Neural crest cell (in vitro differentiated cells): Measurements from ENCODE around the gene FANK1. TPM values are rescaled to one million over a fixed set of nuclear protein-coding genes. Genes with fewer than 3 reads are reported as not detected.

Experiments used
- DNase-seq: peaks from one replicate; pipeline ENCODE4 v3.0.0; 2021; ENCODE audit warnings: low read depth, mixed read lengths, low spot score
- H3K27ac Mint-ChIP-seq: one replicate; pipeline ENCODE4 v1.8.0; 2021; ENCODE audit warnings: mild to moderate bottlenecking, mixed read lengths; ENCODE audit not compliant: unreplicated experiment
- H3K27me3 Mint-ChIP-seq: 2 replicates; pipeline ENCODE4 v1.8.0; 2021; ENCODE audit warnings: low read depth, mild to moderate bottlenecking, mixed read lengths
- H3K36me3 Mint-ChIP-seq: 2 replicates; pipeline ENCODE4 v1.8.0; 2021; ENCODE audit warnings: low read depth, mild to moderate bottlenecking, mixed read lengths
- H3K4me1 Mint-ChIP-seq: 2 replicates; pipeline ENCODE4 v1.8.0; 2021; ENCODE audit warnings: mixed read lengths
- H3K4me3 Mint-ChIP-seq: one replicate; pipeline ENCODE4 v1.8.0; 2021; ENCODE audit warnings: mild to moderate bottlenecking, mixed read lengths
- H3K9me3 Mint-ChIP-seq: 2 replicates; pipeline ENCODE4 v1.8.0; 2021; ENCODE audit warnings: mixed read lengths
- CTCF ChIP-seq: fragments of 200-600 bp; sonication (generic); conservative IDR thresholded peaks from 2 replicates; pipeline ENCODE4 v1.5.0; 2021; ENCODE audit warnings: antibody characterized with exemption, mild to moderate bottlenecking
- total RNA-seq: library from RNA; stranded (reverse); gene quantifications from 2 replicates; pipeline ENCODE4 v1.2.1, GENCODE V29; 2021

The FANK1 gene
- total RNA-seq, 1 donor from 2014 or later: 2.4 TPM

GRCh38 chr10:126049759-126050700, 153.7 kb downstream of the FANK1 start:
- peaks cover 10% of the 10 kb centered on the region for H3K36me3 Mint-ChIP-seq
- H3K4me3 Mint-ChIP-seq: no peak overlapping the region
- H3K4me1 Mint-ChIP-seq: no peaks in the 10 kb centered on the region
- H3K27ac Mint-ChIP-seq: no peak overlapping the region
- DNase-seq: no peak
- peaks cover 2% of the 10 kb centered on the region for H3K9me3 Mint-ChIP-seq
- no peak for TF ChIP-seq CTCF
- no peaks in the 10 kb centered on the region for H3K27me3 Mint-ChIP-seq

GRCh38 chr10:126052171-126052570, 155.8 kb downstream of the FANK1 start:
- TF ChIP-seq CTCF: no peak
- H3K4me3 Mint-ChIP-seq: no peak overlapping the region
- no peaks in the 10 kb centered on the region for H3K27me3 Mint-ChIP-seq
- no peaks in the 10 kb centered on the region for H3K4me1 Mint-ChIP-seq
- DNase-seq: no peak
- H3K27ac Mint-ChIP-seq: no peak overlapping the region
- peaks cover 2% of the 10 kb centered on the region for H3K9me3 Mint-ChIP-seq
- H3K36me3 Mint-ChIP-seq: peaks cover 16% of the 10 kb centered on the region

GRCh38 chr10:126054191-126054590, 157.8 kb downstream of the FANK1 start:
- no peak for DNase-seq
- Mint-ChIP-seq H3K4me3 (no peak overlapping the region), H3K27me3 (no peaks in the 10 kb centered on the region), H3K36me3 (peaks cover 13% of the 10 kb centered on the region), H3K9me3 (no peaks in the 10 kb centered on the region), H3K27ac (no peak overlapping the region), H3K4me1 (peaks cover 11% of the 10 kb centered on the region)
- TF ChIP-seq CTCF: no peak

- Mint-ChIP-seq H3K9me3 (no peaks in the 10 kb centered on the region), H3K4me3 (no peak overlapping the region), H3K36me3 (peaks cover 16% of the 10 kb centered on the region), H3K4me1 (peaks cover 36% of the 10 kb centered on the region), H3K27me3 (no peaks in the 10 kb centered on the region), H3K27ac (no peak overlapping the region)
- no peak for DNase-seq
- TF ChIP-seq CTCF: no peak
Measured at GRCh38 chr10:126057494-126057893, 161.1 kb downstream of the FANK1 start.

- no peak for DNase-seq
- no peaks in the 10 kb centered on the region for H3K27me3 Mint-ChIP-seq
- H3K4me1 Mint-ChIP-seq: peaks cover 38% of the 10 kb centered on the region
- H3K9me3 Mint-ChIP-seq: no peaks in the 10 kb centered on the region
- H3K27ac Mint-ChIP-seq: no peak overlapping the region
- no peak for TF ChIP-seq CTCF
- H3K4me3 Mint-ChIP-seq: peak overlapping the region; percentile 24
- peaks cover 16% of the 10 kb centered on the region for H3K36me3 Mint-ChIP-seq
Measured at GRCh38 chr10:126058104-126058503, 161.7 kb downstream of the FANK1 start.
